Inflammatory macrophage treated with lipopolysaccharide for 4 hours (primary cell): ENCODE data around the gene AUTS2.

ENCODE experiments used
- DNase-seq: peaks from one replicate; pipeline ENCODE4 v3.0.0-alpha.2; 2020

The AUTS2 gene

DNA sequence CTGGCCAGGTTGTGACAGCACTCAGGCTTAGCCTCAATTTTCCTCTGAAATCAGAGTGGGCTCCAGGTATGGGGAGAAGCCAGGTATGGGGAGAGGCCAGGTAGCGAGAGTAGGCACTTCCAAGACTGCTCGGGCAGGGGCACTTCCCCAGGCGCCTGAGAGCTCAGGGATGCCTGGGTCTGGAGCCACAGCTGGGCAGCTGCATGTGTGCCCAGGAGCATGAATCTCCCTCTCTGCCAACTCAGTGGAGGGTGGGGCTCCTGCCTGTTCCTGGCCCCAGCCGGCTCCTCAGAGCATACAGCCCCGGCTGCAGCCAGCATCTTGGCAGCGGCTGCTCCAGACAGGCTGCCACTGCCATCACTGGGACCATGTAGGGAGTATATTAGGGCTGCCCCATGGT lies 313.9 kb downstream of the AUTS2 start:
- DNase-seq: no peak

DNA sequence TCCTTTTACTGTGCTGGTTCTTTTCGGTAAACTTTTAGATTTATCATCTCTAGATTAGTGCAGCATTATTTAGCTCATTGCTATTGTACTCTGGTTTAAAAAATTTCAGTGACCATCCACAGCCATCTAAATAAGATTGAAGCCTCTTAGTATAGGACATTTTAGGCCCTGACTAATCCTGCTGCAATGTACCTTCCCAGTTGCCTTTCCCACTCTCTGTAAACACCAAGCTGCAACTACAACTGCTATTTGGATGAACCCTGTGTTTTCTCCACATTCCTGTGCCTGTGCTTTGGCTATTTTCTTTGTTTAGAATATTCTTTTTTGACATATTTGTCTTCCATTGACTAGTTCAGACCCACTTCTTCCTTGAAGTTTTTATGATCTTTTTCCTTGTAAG lies 314.6 kb downstream of the AUTS2 start:
- DNase-seq: no peak

DNA sequence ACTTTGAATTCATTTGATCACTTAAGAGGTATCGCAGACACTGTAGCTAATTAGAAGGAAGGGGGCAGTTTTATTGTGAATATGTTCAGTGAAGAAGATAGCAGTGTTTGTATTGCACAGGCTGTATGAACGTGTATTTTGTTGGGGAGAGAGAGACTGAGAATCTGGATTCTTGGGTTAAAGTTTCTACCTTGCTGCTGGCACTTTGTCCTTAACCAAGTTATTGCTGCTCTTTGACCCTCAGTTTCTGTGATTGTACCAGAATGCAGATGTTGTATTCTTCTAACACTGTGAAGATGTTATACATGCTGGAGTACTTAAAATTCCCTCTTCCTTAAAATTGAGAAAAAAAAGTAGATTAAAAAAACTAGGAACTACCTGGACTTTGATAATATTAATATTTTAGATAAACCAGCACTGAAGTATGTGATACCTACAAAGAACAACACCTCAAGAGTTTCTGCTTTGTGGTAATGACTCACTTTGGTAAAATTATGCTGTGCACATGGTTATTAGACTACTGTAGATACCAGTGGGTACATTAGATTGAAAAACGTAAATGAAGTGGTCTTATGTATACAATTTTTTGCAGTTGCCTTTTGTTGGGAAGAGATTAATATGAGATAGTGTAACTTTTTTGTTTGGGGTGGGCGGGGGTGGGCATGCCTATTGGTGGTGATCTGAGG lies 321.3 kb downstream of the AUTS2 start:
- no peak for DNase-seq

DNA sequence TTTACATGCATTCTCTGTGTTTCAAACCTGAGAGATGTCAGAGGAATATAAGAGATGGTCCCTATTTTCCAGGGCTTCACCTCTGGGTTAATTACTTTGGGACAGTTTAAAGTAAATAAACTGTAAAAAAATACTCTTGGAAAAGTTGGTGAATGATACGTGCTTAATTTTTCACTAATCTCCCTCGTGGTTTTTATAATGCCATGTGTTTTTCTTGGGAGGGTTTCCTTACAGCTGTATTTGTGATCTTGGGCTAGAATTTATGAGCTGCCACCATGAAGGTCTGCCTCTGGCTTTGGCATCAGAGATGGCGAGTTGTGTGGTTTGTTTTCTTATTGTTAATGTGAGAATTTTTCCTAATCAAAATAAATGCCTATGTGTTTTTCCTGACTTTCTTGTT lies 322.5 kb downstream of the AUTS2 start:
- no peak for DNase-seq

DNA sequence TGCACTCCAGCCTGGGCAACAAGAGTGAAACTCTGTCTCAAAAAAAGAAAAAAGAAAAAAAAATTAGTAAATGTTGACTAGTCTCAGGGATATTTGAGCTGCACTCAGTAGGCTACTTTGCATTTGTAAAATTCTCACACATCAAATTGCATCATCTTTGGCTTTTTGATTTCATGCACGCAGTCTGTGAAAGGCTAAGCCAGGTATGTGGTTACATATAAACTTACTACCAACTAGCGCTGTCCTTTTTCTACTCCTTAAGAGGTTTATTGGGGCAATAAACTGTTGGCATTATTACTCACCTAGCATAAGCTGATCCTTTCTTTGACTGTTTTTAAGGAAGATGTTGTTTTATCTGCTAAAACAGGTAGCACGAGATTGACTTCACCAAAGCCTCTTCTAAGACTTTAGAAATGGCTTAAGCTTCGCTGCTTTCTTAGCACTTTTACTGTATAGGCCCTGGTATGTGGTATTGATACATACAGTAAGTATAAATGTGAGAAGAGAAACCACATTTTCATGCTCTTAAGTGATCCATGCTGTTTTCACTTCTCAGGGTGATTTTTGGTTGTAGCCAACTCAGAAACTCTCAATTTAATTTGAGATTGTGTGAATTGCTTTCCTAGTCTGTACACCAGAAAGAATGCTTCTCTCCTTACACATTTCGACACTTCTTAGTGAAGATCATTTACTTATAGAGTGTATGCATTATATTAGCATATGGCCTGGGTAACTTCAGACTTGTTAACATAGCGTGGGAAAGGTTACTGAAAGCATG lies 323.9 kb downstream of the AUTS2 start:
- DNase-seq: no peak

DNA sequence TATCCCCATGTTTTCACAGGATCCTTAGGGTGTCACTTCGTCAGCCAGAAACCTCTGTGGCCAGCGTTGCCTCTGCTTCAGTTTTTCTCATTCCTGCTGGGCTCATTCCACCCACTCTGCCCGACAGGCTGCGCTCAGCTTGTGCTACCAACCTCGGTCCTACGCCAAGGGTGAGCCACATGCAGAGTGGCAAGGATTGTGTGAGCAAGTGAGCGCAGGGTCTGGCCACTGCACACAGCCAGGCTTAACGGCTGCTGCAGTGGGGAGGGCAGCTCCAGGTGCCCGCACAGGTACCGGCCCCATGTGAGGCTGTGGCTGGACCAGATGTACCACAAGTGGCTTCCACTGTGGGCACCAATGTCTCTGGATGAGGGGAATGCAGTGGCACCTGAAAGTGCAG lies 329.2 kb downstream of the AUTS2 start:
- DNase-seq: no peak

DNA sequence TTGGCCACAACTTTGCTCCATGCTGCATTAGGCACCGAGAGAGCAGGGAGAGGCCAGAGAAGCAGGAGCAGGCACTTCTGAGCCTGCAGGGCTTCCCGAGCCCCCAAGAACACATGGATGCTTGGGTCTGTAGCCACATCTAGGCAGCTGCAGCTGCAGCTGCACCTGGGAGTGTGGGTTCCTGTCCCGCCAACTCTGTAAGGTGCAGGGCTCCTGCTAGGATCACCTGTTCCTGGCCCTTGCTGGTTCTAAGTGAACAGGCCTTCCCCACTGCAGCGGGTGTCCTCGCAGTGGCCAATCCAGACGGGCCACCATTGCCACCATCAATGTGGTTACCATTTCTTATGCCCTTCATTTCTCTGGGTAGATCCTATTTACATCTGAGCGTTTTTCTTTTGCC lies 330.3 kb downstream of the AUTS2 start:
- DNase-seq: no peak

DNA sequence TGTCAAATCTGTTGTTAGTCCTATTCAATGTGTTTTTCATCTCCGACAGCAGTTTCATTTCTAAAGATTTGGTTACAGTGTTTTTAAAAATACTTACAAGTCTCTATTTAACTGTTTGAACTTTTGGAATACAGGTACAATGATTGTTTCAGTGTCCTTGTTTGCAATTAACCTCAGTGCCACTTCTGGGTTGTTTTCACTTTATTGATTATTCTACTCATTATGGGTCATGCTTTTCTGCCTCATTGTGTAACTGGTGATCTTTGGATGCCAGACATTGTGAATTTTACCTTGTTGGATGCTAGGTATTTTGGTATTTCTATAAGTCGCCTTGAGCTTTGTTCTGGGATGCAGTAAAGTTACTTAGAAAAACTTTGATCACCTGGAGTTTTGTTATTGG lies 331.3 kb downstream of the AUTS2 start:
- no peak for DNase-seq

DNA sequence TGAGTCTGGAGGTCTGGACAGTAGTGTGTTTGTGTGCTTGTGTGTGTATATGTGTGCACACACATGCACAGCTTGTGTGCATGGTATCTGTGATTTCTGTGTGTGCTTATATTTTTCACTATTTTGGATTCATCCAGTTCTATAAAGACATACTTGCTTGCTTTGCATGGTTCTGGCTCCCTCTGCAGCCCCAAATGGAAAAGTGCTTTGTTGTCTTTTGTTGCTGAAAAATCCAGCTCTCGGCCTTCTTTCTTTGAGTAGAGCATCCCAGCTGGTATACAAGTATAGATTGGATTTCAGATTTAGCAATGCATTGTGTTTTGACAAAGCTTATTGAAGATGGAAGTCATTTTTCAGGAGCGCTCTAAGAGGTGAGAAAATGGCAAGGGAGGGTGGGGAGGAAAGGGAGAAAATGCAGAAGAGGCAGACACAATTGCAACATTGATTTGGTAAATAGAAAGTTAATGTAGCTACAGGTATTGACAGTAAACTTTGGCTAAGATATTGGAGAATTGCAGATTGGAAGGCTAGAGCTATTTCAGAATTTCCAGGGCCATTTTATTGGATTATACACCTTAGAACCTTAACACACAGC lies 333.9 kb downstream of the AUTS2 start:
- DNase-seq: peak; percentile 7

DNA sequence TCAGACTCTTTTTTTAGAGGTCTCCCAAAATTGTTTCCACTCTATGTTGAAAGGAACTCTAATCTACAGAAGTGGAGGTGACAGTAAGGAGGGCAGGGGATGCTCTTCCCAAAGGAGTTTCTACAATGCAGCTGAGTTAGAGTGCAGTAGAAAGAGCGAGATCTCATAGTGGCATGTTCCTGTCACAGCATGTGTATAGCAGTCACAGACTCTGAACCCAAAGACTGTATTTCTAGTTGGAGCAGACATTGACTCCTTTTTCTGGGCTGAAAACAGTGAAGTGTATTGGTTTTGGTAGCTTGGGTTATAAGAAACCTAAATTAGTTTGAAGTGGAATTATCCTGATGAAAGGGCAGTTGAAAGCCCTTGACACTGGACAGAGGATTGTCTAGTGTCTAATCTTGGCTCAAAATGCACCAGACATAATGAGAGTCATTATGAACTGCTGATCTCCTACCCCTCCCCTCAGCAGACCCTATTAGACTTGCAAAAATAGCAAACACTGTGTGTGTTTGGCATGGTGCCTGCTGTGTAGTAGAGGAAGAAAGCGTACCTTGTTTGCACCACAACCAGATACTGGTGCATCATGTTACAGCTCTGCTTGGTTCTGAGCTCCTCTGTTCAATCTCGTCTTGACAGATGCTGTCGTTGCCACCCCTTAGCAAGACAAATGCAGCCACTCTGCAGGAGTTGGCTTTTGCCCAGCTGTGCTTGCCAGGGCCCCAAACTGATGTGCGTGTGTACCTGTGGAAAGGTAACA lies 336.0 kb downstream of the AUTS2 start:
- no peak for DNase-seq

DNA sequence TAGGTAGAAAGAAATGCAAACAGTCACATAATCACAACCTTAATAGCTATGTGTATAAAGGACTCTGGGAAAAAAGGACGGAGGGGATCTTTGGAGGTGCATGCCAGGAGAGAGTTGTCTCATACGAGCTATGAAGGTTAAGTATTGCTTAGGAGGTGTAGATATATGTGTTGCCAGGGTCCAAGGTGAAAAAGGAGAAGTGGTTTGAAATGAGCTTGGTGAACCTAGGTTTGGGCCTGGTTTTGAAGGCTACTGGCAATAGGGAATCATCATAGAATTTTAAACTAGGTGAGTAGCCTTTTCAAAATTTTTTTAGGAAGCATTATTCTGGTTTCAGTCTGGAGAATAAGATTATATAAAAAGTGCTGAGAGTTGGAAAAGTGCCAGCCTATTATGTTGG lies 336.8 kb downstream of the AUTS2 start:
- DNase-seq: no peak

DNA sequence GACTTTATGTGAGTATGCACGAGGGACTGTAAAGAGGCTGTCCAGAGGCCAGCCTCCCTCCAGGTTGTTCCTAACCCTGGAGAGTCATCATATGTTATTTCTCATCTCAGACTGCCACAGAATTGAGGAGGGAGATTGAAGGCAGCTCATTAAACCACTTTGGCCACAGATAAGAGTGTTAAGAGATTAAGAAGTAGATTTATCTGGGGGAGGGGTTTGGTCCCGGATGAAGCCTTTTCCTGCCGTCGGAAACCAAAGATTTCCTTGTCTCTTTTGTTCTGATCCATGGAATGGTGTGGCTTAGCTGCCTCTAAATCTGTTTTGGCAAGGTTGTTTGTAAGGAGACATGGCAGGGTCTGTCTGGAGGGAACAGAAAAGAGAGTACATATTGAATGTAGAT lies 338.8 kb downstream of the AUTS2 start:
- no peak for DNase-seq

DNA sequence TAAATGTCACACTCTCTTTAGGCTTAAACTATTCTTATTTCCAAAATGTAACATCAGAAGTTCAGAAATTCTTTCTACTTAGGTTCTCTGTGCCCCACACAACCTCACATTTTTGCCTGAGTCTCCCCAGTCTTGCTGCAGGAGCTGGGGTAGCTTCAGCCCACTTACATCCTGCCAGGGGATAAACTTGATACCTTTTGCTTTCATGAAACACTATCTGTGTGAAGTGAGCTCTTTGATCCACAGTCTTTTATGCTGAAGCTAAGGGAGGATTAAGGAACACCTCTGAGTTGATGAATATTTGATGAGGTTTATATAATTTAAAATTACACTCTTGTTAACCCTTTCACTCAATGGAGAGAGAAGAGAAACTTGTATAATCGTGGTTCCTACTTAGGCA lies 341.0 kb downstream of the AUTS2 start:
- DNase-seq: no peak

DNA sequence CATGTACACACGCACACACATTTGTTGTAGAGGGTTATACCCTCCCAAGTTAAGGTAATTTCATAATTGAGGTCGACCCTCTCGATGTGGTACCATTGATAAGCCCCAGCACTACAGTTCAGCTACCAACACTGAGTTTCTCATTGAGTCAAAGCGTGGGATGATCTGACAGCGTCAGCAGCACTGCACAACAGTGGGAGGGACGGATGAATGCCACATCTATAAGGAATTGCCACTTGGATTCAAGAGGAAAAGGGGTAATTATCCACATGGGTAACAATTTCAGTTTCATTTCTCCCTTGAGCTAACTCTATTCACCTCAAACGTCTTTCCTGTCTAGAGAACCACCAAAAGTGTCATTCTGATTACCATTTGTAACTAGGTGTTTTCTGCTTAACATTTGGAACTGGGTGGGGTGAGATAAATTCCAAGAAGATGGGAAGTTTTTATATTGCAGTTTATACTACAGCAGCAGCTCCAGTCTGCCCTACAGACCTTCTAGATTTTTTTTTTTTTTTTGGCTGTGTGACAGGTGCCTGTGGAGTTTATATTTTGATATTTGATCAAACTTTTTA lies 342.9 kb downstream of the AUTS2 start:
- no peak for DNase-seq

DNA sequence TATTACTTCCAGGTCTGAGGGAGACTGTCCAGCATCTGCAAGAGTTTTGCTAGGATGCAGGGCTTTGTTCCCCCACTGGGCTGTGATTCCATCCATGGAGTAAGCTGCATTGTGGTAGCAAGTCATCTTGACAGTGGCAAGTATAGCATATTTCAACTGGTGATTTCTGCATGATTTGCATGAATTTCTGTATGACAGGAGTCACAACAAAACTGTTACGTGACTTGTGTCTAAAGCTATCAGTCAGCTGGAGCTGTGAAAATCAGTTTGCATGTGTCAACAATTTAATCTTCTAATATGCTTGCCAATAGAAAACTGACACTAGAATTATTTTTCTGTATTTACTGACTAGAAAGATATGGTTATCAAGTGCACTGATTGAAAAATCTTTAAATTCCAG lies 344.3 kb downstream of the AUTS2 start:
- no peak for DNase-seq

DNA sequence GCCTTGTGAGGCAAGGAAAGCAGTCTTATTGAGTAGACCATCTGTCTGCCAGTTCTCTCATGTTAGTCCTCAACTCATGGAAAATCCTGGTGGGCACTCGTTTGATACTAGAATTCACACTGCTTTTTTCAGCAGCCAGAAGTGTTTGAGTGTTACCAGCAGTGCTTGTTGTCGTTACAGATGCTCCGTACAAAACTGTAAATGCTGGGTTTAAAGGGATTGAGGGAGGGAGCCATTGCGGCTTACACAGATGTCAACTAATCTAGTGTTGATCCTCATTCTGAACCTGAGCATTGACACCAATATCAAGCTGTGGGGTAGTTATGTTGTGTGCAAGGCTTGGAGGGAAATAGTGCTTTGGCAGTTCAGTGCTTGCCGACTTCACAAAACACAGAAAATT lies 348.6 kb downstream of the AUTS2 start:
- no peak for DNase-seq

DNA sequence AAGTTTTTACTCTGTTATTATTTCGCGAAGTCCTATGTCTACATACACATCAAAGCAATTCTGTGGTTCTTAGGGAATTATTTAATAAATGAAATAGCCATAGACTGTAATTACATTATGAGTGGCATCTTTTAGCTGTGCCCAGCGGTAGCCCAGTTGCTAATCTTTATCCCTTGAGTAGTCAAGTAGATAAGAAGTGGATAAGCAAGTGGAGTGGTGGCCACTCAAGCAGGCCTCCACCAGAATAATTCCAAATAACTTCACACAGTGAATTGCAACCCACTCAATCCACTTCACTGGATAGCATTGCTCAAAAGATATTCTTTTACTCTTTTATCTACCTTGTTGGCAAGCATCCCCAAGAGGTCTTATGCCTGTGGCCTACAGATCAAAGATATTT lies 349.7 kb downstream of the AUTS2 start:
- no peak for DNase-seq

DNA sequence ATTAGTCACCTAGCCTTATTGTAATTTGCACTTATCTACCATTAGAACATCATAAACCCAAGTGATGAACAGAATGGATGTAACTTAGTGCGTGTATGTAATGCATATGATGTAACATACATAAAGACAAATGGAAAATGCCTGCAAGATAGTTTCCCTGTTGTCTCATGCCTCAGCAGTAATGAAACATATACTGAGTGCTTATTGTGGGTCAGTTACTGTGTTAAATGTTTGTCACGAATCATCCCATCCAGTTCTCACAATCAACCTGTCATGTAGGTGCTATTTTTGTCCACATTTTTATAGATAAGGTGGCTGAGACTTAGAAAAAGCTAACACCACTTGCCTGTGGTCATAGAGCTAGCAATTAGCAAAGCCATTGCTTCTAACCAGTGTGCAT lies 350.8 kb downstream of the AUTS2 start:
- no peak for DNase-seq

DNA sequence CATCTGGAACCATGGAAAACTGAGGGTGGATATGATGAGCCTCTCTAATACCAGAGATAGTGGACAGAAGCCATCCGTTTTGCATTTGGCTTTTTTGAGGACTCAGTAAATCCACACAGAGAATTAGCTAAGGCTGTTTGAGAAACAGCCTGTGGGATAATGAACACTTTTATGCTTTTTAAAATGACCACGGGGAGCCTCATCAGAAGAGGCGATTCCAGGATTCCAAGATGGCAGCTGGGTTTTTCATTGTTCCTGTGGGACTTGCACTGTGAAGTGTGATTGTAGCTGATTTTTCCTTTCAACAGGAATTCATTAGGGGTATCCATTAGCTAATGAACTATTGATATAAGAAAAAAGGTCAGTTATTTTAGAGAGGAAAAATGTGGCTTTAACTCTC lies 353.2 kb downstream of the AUTS2 start:
- no peak for DNase-seq

DNA sequence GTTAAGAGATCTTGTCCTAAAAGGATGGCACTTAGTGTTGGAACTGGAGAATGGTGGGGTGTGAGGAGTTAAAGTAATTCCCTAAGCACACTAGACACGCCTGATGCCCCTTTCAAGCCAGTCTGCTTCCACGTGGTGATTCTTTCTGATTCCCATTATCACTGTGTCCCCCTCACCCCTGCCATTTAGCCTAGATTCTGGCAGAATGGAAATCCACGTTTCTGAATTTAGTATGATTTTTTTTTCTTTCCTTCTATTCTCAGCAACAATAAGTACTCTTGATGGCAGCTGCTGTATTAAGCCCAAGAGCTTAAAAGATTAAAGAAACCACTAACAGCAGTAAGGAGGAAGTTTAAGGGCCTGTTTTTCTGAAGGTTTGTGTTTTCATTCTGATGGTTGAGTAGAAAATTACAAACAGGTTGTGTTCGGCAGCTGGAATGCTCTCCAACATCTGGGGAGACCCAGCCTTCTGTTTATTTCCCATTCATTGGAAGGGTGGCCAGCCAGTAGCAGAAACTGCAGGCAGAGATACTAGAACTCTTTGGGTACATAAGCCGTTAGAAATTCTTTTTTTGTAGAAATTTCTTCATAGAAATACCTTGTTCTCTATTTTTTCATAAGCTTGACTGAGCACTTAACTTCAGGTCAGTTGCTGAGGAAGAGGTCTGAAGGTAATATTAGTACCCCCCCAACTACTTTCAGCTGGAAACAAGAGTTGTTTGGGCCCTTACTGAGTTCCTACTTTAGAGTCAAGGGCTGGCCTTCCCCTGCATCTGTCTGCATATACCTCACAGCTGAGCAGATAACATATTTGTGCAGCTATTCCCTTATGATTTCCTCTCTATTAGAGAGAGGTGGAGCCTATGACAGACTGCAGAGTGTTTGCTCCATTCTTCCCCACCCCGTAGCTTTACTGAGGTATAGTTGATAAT lies 355.1 kb downstream of the AUTS2 start:
- no peak for DNase-seq

DNA sequence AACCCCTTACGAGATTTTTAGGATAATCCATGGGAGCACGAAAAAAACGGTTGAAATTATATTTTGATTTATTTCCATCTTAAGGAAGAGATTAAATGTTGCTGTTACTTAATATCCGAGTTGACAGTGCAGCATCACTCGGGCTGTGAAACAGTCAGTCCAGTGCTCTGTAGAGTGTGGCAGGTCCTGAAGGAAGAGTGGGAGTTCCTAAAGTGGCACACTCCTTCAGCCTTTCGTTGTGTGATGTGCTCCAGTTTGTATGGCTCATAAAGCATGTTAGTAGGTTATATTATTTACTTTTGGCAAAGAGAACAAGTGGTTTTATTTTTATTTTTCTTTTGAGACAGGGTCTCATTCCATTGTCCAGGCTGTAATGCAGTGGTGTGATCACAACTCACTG lies 358.3 kb downstream of the AUTS2 start:
- no peak for DNase-seq

DNA sequence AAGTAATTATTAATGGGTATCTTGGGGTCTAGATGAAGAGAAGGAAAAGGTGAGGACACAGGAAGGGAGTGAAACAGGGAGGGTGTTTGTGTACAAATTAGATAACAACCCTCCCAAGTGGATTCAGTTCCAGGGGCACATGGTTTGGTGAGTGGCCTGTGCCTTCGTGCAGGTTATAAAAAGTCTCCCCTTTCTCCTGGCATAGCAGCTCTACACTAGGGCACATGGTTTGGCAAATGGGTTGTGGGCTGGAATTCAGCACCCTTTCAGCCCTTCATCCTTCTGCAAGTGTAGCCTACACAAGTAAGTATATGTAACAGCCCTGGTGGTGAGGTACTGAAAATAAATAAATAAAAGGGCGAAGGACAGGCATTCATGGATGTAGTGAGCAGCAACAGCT lies 359.4 kb downstream of the AUTS2 start:
- DNase-seq: no peak
